H1 (cell line): ENCODE results near the gene GNAI2. TPM values are rescaled to one million over a fixed set of nuclear protein-coding genes. Genes with fewer than 3 reads are reported as not detected.

ENCODE experiments used
- GABPA ChIP-seq: IDR thresholded peaks from 2 replicates; pipeline ENCODE4 v1.6.1; 2011; ENCODE audit warnings: mild to moderate bottlenecking, low read length, moderate library complexity, borderline replicate concordance; ENCODE audit not compliant: insufficient read depth
- NANOG ChIP-seq: IDR thresholded peaks from 2 replicates; pipeline ENCODE4 v1.6.1; 2011; ENCODE audit warnings: low read length, low read depth, mild to moderate bottlenecking, inconsistent platforms; ENCODE audit not compliant: insufficient read depth, poor library complexity, severe bottlenecking
- polyA plus RNA-seq, 7 experiments: library from polyadenylated mRNA; depleted of rRNA in 3 of 7; stranded (reverse) in 5 of 7; unstranded in 2 of 7; fragments of >200 nt in 5 of 7; fragments of 200-250 nt in 2 of 7; gene quantifications; 1 replicate in 5 of 7; 2 replicates in 1 of 7; 4 replicates in 1 of 7; pipeline versions ENCODE4 v1.2.1 to v1.2.3, GENCODE V29; 2011 to 2013; ENCODE audit warnings: missing spikeins in 2 of 7, mixed read lengths in 2 of 7
- total RNA-seq: library from RNA; stranded (reverse); fragmentation: NEBNext Ultra II Directional; extraction: Animal tissue kit (Norgen Biotek cat#: 25700); gene quantifications from 2 replicates; pipeline ENCODE4 v1.2.1, GENCODE V29; 2021

GNAI2 gene
- total and polyA plus RNA-seq, 2 of the 8 experiments (the other 6 are each of a cell fraction or from before 2014, with no cell fraction given): 168 to 539 TPM

GRCh38 chr3:50192124-50192523 lies 43.9 kb upstream of the GNAI2 start (continued):
- TF ChIP-seq NANOG: no peak
- no peak for TF ChIP-seq GABPA
